VCaP (cell line): ENCODE measurements around the gene ERC1.

ENCODE experiments used
- H3K27ac ChIP-seq: fragments of 450-650 bp; 2 replicates; pipeline ENCODE4 v1.5.1; 2017
- CTCF ChIP-seq: fragments of 450-650 bp; conservative IDR thresholded peaks from 2 replicates; pipeline ENCODE4 v1.5.1; 2017; ENCODE audit warnings: mild to moderate bottlenecking, moderate library complexity

The ERC1 gene

GRCh38 chr12:968545-968944 lies 22.5 kb upstream of the ERC1 start:
- H3K27ac ChIP-seq: peak overlapping the region; percentile 5; the same call in 1 of the 2 replicates
- no peak for TF ChIP-seq CTCF

GRCh38 chr12:969821-970220 lies 21.2 kb upstream of the ERC1 start:
- no peak overlapping the region for H3K27ac ChIP-seq
- no peak for TF ChIP-seq CTCF

- no peak overlapping the region for H3K27ac ChIP-seq
- TF ChIP-seq CTCF: no peak
Measured at GRCh38 chr12:971991-972390, 19.0 kb upstream of the ERC1 start.

GRCh38 chr12:974271-974862 lies 16.7 kb upstream of the ERC1 start:
- no peak overlapping the region for H3K27ac ChIP-seq
- no peak for TF ChIP-seq CTCF

GRCh38 chr12:976644-977043 lies 14.4 kb upstream of the ERC1 start:
- H3K27ac ChIP-seq: no peak overlapping the region
- no peak for TF ChIP-seq CTCF

- no peak overlapping the region for H3K27ac ChIP-seq
- no peak for TF ChIP-seq CTCF
Measured at GRCh38 chr12:977156-977555, 13.9 kb upstream of the ERC1 start.

- TF ChIP-seq CTCF: no peak
- H3K27ac ChIP-seq: no peak overlapping the region
Measured at GRCh38 chr12:979349-979748, 11.7 kb upstream of the ERC1 start.
